ENCODE results near the gene KCNA3.
A peak's percentile ranks its signal among the peaks of the same experiment; 100 is the strongest.

The KCNA3 gene

DNA sequence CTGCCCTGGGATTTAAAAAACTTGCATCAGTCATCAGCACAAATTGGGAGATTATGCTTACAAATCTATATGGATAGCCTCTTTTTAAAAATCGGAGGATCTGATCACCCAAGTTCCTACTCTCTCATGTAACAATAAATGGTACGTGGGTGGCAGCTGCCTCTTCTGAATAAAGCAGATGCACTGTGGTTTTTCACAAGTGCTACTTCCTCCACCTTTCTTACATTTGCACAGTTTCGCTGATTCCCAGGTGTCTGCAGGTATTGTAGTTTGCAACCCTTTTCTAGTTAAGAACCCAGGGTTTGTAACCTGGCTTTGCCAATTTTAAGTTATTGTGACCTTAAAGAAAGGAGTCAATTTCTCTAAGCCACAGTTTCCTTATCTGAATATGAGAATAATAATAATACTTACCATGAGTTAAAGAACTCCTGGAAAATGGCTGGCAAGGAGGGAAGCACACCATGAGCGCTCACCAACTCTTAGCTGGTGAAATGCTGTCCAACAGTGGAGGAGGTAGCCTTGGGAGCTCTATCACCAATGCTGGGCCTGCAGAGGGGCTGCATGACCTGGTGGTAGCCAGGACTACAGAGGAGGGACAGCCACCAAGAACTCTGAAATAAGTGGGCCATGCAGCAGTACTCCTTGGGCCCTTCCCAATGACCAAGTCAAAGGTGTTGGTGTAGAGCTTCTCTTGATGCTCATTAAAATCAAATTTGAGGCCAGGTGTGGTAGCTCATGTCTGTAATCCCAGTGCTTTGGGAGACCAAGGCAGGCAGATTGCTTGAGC, 38.4 kb downstream of the KCNA3 start:
- DNase-seq: no peak

DNA sequence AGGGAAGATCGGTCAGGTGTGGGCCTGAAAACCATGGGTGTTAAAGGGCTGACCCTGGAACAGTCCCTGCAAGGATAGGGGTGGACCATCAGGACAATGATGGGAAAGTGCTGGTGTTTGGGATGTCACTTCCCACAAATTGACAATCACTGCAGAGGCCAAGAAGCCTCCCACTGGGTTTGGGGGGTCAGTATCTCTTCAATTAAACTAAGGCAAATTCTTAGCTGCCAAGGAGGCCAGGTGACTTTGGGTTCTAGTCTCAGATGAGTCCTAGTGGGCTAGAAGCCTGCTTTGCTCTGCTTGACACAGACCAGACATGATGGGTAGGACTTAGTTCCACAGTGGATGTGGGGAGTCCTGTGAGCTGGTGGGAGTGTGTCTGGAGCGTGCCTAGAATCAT, 39.3 kb downstream of the KCNA3 start:
- no peak for DNase-seq

- DNase-seq: no peak
These were observed 40.1 kb downstream of the KCNA3 start for GRCh38 chr1:110634455-110635311.

DNA sequence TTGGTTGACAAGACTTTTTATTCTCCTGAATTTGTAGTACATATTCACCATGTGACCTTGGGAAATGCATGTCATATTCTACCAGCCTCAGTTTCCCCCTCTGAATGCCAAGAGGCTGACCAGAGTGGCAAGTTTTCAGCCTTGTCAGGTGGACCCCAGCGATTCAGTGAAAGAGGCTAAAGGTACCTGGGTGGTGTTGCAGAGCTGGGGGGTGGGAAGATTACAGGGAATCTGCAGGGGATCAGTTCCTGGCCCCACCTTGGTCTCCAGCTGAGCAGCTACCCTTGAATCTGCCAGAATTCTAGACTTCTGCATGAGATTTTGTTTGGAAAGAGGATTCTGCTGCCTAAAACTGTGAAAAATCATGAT, 40.7 kb downstream of the KCNA3 start:
- DNase-seq: no peak

- DNase-seq: no peak
These were observed 41.1 kb downstream of the KCNA3 start for GRCh38 chr1:110633646-110634030.

DNA sequence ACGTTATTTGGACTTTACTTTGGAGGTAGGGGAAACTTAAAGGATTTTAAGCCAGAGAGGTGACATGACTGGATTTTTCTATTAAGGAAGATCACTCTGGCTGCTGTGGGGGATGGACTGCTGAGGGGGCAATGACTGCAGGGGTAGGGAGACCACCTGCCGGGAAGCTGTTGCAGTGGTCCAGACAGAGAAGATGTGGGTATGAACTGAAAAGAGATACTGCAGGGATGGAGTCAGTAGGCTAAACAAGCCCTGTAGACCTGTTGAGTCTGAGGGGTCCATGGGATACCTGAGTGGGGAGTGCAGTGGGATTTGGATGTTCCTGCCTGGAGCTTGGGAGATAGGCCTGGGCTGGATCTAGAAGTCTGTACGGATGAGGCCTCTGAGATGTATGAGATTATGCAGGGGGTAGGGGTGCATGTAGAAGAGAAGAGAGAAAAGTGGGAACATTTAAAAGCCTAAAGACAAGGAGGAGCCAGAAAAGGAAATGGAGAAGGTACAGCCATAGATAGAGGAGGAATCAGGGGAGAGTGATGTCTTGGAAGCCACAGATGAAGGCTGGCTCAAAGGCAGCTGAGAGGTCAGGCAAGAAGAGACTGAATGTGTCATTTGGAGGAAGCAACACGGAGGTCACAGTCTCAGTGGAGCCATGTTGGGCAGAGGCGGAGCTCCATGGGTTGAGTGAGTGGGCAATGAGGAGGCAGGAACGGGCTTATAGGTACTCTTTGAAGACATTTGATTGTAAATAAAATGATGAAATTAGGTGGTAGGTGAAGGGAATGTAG, 42.7 kb downstream of the KCNA3 start:
- no peak for DNase-seq

DNA sequence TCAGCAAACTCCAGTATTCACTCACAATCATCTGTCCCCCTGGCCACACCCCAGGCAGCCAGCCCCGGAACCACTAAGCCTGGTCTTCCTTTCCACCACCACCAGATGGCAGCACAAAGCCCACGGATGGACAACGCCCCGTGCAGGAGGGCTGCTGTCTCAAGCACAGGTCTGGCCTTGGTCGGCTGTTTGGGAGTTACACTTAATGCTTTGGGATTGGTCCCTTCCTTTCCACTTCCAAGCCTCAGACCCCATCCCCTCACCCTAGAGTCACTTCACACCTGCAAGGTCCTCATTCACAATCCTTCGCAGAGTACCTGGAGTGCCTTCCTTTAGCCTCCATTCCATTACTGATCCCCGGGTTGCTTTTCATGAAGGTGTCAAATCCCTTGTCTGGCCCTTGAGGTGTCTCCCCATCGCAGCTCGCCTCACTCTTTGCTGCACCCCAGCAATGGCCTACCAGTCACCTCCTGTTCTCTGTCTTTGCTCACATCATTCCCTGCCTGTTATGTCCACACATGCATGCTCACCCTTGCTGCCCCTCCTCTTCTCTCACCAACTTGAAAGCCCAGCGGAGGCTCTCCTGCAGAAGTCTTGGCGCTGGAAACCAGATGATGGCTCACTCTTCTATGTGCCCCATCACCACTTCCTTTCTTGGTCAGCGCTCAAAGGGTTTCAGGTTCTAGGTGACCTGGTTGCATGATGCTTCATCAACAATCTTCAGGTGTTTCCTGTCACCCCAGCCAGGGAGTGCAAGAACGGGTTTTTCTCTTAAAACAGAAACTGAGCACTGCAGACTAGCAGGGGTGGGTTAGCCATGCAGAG, 43.7 kb downstream of the KCNA3 start:
- DNase-seq: peak; percentile 20

DNA sequence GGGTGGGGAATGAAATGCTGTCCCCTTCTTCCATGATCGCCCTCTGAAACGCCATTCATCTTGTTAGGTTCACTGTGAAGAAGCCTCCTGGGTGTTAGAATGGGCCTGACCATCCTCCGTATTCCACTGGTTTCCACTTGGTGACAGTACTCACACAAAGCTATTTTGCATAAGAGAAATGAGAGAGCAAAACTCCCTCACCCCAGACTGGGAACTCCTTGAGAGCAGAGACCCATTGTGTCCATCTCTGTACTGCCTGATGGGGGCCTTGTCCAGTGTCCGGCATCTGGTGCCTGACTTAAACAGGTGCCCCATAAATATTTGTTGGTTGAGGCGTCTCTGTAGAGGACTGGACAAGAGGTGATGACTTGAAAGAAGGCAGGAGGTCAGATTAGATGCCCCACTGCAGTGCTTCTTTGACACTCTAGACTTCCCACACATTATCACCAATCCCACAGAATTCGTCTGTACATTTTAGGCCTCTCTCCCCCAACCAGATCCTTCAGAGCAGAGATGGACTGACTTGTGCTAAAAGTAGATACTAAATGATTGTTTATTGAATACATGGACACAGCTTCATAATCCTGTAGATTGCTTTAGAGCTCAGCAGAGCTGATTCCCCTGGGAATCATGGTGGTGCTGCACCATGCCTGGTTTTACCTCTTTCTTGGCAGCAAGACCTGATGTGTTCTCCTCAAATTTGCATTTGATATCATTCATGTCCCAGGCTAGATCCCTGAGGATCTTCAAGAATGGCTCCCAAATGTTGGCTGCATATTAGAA, 46.2 kb downstream of the KCNA3 start:
- no peak for DNase-seq

DNA sequence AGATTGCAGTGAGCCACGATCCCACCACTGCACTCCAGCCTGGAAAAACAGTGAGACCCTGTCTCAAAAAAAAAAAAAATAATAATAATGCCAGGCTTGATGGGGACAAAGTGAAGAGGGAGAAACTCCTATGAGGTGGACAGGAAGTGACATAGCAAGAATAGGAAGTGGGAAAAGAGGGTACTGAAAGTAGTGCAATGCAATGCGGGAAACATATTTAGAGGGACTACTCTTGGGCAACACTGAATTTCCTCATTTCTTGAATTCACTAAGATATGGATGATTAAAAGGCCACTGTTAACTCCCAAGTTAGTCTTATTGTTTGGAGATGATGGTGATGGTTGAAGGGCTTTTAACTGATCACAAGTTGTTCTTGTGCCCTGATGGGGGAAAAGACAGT, 47.0 kb downstream of the KCNA3 start:
- no peak for DNase-seq

GRCh38 chr1:110626889-110627288, 47.9 kb downstream of the KCNA3 start:
- no peak for DNase-seq
